ENCODE data around the gene OR4N2.
"Not testable (repeated sequence)": the region's sequence is repeated elsewhere in the genome, so short reads cannot be mapped to it uniquely, and the experiment has no call there.

GRCh38 chr14:19821016-19821415 lies 17.4 kb downstream of the OR4N2 start:
- TF ChIP-seq CTCF (IDR thresholded peaks at IDR 0.05 in 2 of 3, conservative IDR thresholded peaks at IDR 0.05 in 1 of 3; ENCODE audit: borderline replicate concordance in 1 of 3, insufficient read depth in 1 of 3, low read depth in 2 of 3, low read length in 2 of 3); POLR2A (IDR thresholded peaks at IDR 0.05; ENCODE audit: borderline replicate concordance, extremely low read depth, insufficient read depth, insufficient read length); SIN3A (IDR thresholded peaks at IDR 0.05; ENCODE audit: low read depth); POLR2AphosphoS5 (IDR thresholded peaks at IDR 0.05; ENCODE audit: low read depth, low read length); RAD21 (IDR thresholded peaks at IDR 0.05; ENCODE audit: low read depth): not testable (repeated sequence)
- TF ChIP-seq, protein P1, sequence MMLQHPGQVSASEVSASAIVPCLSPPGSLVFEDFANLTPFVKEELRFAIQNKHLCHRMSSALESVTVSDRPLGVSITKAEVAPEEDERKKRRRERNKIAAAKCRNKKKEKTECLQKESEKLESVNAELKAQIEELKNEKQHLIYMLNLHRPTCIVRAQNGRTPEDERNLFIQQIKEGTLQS (IDR thresholded peaks at IDR 0.05): not testable (repeated sequence)
